Prostate gland (tissue), 2 donors: ENCODE results near the gene CCNL2. TPM values are rescaled to one million over a fixed set of nuclear protein-coding genes. Genes with fewer than 3 reads are reported as not detected.

Experiments
- DNase-seq: peaks from one replicate; pipeline ENCODE4 v3.0.0-alpha.2; 2019; ENCODE audit warnings: low spot score
- H3K27ac ChIP-seq, 2 donors: fragments of 200-600 bp; sonication (generic); 2 replicates each; pipeline ENCODE4 v1.5.1; 2017 to 2019
- H3K27me3 ChIP-seq: fragments of 200-600 bp; sonication (generic); replicated peaks from 2 replicates; pipeline ENCODE4 v1.5.1; 2019; ENCODE audit not compliant: insufficient read depth
- H3K36me3 ChIP-seq, 2 donors: fragments of 200-600 bp; sonication (generic); 1 replicate in 1 of 2; 2 replicates in 1 of 2; pipeline versions ENCODE4 v1.5.1 to v1.8.1; 2017 to 2019
- H3K4me1 ChIP-seq: fragments of 200-600 bp; sonication (generic); replicated peaks from 2 replicates; pipeline ENCODE4 v1.5.1; 2019
- H3K4me3 ChIP-seq, 2 donors: fragments of 200-600 bp; sonication (generic); 2 replicates each; pipeline ENCODE4 v1.5.1; 2017 to 2019
- H3K9me3 ChIP-seq: fragments of 200-600 bp; sonication (generic); 2 replicates; pipeline ENCODE4 v1.5.1; 2017
- POLR2A ChIP-seq: fragments of 450-650 bp; IDR thresholded peaks from one replicate; pipeline ENCODE4 v1.6.1; 2016; ENCODE audit warnings: antibody characterized with exemption, mild to moderate bottlenecking
- POLR2AphosphoS5 ChIP-seq: sonication (generic); formaldehyde crosslinking; IDR thresholded peaks from one replicate; pipeline ENCODE4 v1.6.1; 2017; ENCODE audit warnings: antibody characterized with exemption
- WGBS: methylation state at CpG from one replicate; pipeline ENCODE4 v1.1.5; 2018; 5-methylcytosine and 5-hydroxymethylcytosine counted together
- intact Hi-C: fragments of 100-400 bp; cut with DNase I; formaldehyde crosslinking; loops from one replicate; pipeline ENCODE4 v1.14.2; 2022
- total RNA-seq, 2 donors: library from RNA; depleted of rRNA; stranded (reverse); fragments of >200 nt; gene quantifications; one replicate each; pipeline ENCODE4 v1.1.0, GENCODE V29; 2016
- TF ChIP-seq, protein P1 (sequence below), 4 experiments: fragments of 200-600 bp in 2 of 4; fragments of 450-650 bp in 2 of 4; sonication (generic) in 2 of 4; IDR thresholded peaks; 1 replicate in 3 of 4; 2 replicates in 1 of 4; pipeline ENCODE4 v1.5.1; 2016 to 2019; ENCODE audit warnings: antibody characterized with exemption in 4 of 4, mild to moderate bottlenecking in 2 of 4, moderate library complexity in 2 of 4

The CCNL2 gene
- total RNA-seq, 2 donors from 2014 or later, result 116 to 242 TPM

GRCh38 chr1:1437033-1437903 lies 38.1 kb upstream of the CCNL2 start:
- Histone ChIP-seq H3K27ac (peak overlapping the region in 1 of 2 donors; percentile 96), H3K4me1 (peaks cover 41% of the 10 kb centered on the region)
- intact Hi-C loops, result no loop called here

GRCh38 chr1:1436630-1437032 lies 37.5 kb upstream of the CCNL2 start:
- Histone ChIP-seq H3K27ac (peak overlapping the region; percentile 96), H3K4me3 (peak overlapping the region; percentile 57 to 65), H3K36me3 (no peaks in the 10 kb centered on the region), H3K27me3 (no peaks in the 10 kb centered on the region), H3K4me1 (peaks cover 47% of the 10 kb centered on the region), H3K9me3 (no peaks in the 10 kb centered on the region)
- intact Hi-C loops, result no loop called here
- 50% methylated on average over 7 of the region's 7 CpGs for WGBS
- TF ChIP-seq, protein P1, sequence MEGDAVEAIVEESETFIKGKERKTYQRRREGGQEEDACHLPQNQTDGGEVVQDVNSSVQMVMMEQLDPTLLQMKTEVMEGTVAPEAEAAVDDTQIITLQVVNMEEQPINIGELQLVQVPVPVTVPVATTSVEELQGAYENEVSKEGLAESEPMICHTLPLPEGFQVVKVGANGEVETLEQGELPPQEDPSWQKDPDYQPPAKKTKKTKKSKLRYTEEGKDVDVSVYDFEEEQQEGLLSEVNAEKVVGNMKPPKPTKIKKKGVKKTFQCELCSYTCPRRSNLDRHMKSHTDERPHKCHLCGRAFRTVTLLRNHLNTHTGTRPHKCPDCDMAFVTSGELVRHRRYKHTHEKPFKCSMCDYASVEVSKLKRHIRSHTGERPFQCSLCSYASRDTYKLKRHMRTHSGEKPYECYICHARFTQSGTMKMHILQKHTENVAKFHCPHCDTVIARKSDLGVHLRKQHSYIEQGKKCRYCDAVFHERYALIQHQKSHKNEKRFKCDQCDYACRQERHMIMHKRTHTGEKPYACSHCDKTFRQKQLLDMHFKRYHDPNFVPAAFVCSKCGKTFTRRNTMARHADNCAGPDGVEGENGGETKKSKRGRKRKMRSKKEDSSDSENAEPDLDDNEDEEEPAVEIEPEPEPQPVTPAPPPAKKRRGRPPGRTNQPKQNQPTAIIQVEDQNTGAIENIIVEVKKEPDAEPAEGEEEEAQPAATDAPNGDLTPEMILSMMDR (IDR thresholded peaks at IDR 0.05), result no peak
- TF ChIP-seq POLR2AphosphoS5, result no peak
- TF ChIP-seq POLR2A, result no peak
- no peak for DNase-seq

More at GRCh38 chr1:1437033-1437903, 38.1 kb upstream of the CCNL2 start:
- TF ChIP-seq, protein P1 (IDR thresholded peaks at IDR 0.05), result no peak
- TF ChIP-seq POLR2A (no peak), POLR2AphosphoS5 (no peak)
- Histone ChIP-seq H3K9me3 (no peaks in the 10 kb centered on the region), H3K4me3 (peak overlapping the region in 1 of 2 donors; percentile 65), H3K27me3 (no peaks in the 10 kb centered on the region), H3K36me3 (no peaks in the 10 kb centered on the region)
- WGBS, result 45% methylated on average over 25 of the region's 31 CpGs
- no peak for DNase-seq

GRCh38 chr1:1435911-1436629 lies 36.9 kb upstream of the CCNL2 start:
- Histone ChIP-seq H3K27me3 (no peaks in the 10 kb centered on the region), H3K4me1 (peaks cover 50% of the 10 kb centered on the region), H3K27ac (peak overlapping the region; percentile 96), H3K9me3 (no peaks in the 10 kb centered on the region), H3K36me3 (no peaks in the 10 kb centered on the region), H3K4me3 (peak overlapping the region; percentile 57 to 65)
- no peak for DNase-seq
- TF ChIP-seq, protein P1 (IDR thresholded peaks at IDR 0.05), result no peak
- TF ChIP-seq POLR2A, result no peak
- TF ChIP-seq POLR2AphosphoS5, result no peak
- intact Hi-C loops, result no loop called here
- 6% methylated on average over 23 of the region's 40 CpGs for whole genome bisulfite sequencing

DNA sequence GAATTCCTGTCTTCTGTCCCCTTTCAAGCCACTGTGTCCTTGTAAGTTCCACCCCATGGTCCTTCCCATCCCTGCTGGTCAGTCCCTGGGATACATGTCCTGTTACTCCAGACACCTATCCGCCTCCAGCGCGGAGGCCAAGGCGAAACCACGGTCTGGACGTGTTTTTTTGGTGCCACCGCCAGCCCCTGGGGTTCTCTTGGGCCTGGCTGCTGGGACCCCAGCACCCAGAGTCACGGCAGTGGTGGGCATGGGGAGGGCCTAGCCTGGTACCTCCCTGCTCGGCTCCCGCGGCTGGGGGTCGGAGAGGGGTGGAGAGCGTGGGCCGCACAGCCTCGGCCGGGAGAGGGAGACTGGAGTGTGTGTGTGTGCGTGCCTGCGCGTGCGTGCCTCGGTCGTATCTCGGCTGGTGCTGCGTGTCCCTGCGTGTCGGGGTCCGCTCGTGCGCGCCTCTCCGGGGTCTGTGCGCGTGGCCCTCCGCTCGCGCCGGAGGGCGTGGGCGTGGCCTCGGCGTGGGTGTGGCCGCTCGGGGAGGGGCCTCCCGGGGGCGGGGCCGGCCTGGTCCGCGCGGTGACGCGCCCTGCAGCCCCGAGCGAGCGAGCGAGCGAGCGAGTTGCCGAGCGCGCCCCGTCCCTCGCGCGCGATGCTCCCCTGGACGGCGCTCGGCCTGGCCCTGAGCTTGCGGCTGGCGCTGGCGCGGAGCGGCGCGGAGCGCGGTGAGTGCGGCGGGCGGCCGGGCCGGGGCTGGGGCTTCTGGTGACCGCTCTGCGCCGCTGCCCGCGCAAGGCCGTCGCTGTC lies 36.2 kb upstream of the CCNL2 start, which contains the start of gene VWA1:
Gene VWA1, plus strand, starts transcription at position 585 of the 798 bp plus-strand sequence. Its CDS starts 59 bp downstream, at position 644.
- intact Hi-C loops, result no loop called here
- TF ChIP-seq POLR2AphosphoS5, result peak; percentile 8
- peak; percentile 81 for TF ChIP-seq POLR2A
- TF ChIP-seq, protein P1 (IDR thresholded peaks at IDR 0.05), result no peak
- peak; percentile 80 for DNase-seq
- Histone ChIP-seq H3K4me1 (peaks cover 57% of the 10 kb centered on the region), H3K4me3 (peak within 1 kb of the TSS; percentile 57 to 65), H3K9me3 (no peaks in the 10 kb centered on the region), H3K27me3 (no peaks in the 10 kb centered on the region), H3K36me3 (no peaks in the 10 kb centered on the region), H3K27ac (peak within 1 kb of the TSS; percentile 96)
- 21% methylated on average over 28 of the region's 89 CpGs for WGBS
